ENCODE data around the gene DSTN.

DSTN gene

GRCh38 chr20:17569616-17570346, at the start of gene DSTN:
Gene DSTN (plus strand): TSS chr20:17570075. CDS start chr20:17570209, 134 bp downstream.
- DNase-seq (ENCODE audit: low read depth): peak; percentile 65

- no peak for DNase-seq (ENCODE audit: low read depth)
Observed at GRCh38 chr20:17520583-17520982, 49.3 kb upstream of the DSTN start.

GRCh38 chr20:17522528-17522927, 47.3 kb upstream of the DSTN start:
- DNase-seq (ENCODE audit: low read depth): no peak

DNA sequence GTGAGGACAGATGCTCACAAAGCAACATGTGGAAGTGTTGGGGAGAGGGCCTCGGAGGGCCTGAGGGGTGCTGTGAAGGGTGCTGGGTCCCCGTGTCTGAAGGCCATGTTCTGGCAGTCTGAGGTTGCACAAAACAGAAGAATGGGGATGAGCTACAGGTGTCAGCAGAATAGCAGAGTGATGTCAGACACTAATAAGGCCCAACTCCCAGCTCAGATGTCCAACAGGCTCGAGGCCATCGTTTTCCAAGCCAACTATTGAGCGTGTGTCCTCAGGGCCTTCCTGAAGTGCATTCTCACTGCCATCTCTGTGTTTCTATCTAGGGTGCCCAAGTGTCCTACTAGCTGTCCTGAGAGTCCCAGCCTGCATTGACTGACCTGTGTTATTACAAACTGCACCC, 46.5 kb upstream of the DSTN start:
- no peak for DNase-seq (ENCODE audit: low read depth)

- no peak for DNase-seq (ENCODE audit: low read depth)
Observed at GRCh38 chr20:17524560-17524959, 45.3 kb upstream of the DSTN start.

DNA sequence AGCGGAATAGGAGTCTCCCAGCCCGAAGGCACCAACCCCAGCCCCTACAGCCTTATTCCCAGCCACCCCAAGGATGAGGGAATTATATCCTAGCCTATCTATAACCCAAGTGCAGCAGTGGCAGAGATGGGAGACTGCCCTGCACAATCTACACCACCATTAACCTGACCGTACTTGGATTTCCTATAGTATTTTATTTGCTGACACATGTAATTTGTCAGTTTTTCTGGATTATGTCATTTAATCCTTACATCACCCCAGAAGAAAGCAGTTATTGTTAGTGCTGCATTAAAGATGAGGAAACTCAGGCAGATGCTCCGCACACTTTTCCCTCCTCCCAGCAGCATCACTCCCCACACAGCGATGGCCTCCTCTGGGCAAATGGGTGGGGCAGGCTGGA, 44.7 kb upstream of the DSTN start:
- no peak for DNase-seq (ENCODE audit: low read depth)

GRCh38 chr20:17525650-17526049, 44.2 kb upstream of the DSTN start:
- DNase-seq (ENCODE audit: low read depth): no peak

- no peak for DNase-seq (ENCODE audit: low read depth)
Observed at GRCh38 chr20:17529586-17529985, 40.3 kb upstream of the DSTN start.

GRCh38 chr20:17530153-17530552, 39.7 kb upstream of the DSTN start:
- DNase-seq (ENCODE audit: low read depth): no peak

DNA sequence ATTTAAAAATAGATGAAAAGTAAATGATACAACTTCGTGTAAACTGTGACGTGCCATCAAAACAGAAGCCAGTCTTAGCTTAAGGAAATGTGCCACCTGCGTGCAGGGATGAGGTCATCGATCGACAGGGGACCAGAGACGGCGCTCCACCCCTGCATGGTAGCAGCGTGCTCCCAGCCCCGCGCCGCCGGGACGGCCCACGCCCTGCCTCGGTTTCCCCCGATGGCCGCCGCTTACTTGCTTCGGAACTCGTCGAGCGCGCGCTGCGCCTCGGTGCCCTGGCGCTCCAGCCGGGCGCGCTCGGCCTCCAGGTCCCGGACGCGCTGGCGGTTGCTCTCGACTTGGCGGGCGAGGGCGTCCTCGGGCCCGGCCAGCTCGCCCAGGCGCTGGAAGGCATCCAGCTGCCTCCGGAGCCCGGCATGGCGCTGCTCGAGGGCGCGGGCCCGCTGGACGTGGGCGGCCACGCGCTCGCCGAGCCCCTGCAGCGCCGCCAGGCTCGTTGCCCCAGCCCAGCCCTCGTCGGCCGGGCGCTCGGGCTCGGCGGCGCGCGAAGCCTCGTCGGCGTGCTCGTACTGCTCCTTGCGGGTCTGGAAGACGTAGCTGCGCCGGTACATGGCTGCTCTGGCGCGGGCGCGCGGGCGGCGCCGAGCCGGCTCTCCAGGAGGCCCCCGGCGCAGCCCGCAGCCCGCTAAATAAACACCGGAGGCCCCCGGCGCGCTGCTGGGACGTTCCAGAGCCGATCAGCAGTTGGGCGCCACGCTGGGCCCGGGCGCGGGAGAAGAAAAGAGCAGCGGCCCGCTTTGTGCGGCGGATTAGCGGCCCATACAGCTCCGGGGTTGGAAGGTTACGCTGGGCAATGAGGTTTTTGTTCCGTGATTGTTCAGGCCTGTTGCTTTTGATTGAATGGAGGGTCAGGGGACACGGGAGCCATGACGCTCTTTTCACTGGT, 38.9 kb upstream of the DSTN start, which contains the start of gene BFSP1:
TSS of gene BFSP1 (minus strand) at position 664 of the 949 bp plus-strand sequence. CDS start at position 614, 50 bp downstream.
- DNase-seq (ENCODE audit: low read depth): no peak

DNA sequence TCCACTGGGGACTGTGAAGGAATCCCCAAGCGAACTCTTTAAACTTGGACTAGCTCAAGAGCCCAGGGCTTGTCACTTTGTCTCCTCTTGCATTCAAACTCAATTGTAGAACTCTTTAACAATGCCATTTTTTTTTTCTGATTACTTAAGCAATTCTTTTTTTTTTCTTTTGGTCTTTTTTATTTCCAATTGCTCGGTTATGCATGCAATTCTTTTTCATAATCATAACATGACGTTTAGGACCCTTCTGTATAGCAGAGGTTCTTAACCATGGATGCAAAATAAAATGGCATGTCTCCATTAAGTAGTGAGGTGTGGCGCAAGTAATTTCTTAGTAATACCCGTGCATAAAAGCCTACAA, 38.2 kb upstream of the DSTN start:
- no peak for DNase-seq (ENCODE audit: low read depth)

GRCh38 chr20:17533396-17533795, 36.5 kb upstream of the DSTN start:
- DNase-seq (ENCODE audit: low read depth): no peak

- DNase-seq (ENCODE audit: low read depth): no peak
Observed at GRCh38 chr20:17534077-17534476, 35.8 kb upstream of the DSTN start.

DNA sequence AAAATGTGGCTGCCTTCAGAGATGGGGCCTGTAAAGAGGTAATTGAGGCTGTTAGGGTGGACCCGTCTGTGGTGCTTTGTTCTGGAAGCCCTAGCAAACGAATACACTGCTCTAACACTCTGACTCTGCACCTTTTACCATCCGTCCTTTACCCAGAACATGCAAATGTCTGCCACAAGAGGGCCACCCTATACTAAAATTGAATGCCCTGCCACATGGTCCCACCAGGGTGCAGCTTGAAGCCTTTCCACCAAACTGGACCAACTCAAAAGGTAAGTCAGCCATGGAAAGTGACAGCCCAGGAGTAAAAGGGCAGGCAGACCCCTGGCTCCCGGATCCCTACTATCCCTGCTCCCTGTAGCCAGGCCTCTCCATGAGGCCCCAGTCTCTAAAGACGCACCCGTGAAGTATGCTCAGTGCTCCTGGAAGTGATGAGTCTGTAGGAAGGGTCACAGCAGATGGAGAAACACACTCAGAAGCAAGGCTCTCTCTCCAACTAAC, 32.9 kb upstream of the DSTN start:
- DNase-seq (ENCODE audit: low read depth): peak; percentile 36

DNA sequence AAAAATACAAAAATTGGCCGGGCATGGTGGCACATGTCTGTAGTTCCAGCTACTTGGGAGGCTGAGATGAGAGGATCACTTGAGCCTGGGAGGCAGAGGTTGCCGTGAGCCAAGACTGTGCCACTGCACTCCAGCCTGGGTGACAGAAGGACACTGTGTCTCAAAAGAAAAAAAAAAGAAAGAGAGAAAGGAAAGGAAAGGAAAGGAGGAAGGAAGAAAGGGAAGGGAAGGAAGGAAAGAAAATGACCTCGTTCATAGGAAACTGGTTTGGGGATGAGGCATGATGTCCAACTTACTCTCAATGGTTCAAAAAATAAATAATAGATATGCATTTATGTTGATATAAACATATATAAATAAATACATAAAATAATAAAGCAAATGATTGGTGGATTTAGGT, 31.9 kb upstream of the DSTN start:
- no peak for DNase-seq (ENCODE audit: low read depth)

GRCh38 chr20:17538517-17539170, 31.2 kb upstream of the DSTN start:
- DNase-seq (ENCODE audit: low read depth): no peak

- DNase-seq (ENCODE audit: low read depth): no peak
Observed at GRCh38 chr20:17541596-17541995, 28.3 kb upstream of the DSTN start.

DNA sequence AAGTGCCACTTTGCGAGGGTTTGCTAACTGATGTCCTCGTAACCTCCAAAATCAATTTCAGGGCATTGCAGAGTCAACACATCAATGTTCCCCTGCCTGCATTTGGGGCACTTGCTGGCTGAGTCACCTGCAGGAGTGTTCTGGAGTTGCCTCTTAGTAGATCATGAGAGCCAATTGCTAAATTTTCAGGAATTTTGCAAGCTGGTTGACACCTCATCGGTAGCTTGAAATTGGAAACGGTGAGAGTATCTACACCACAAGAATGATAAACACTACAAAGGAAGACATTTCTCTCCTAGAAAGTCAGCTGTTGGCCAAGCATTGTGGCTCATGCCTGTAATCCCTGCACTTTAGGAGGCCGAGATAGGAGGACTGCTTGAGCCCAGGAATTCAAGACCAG, 27.9 kb upstream of the DSTN start:
- no peak for DNase-seq (ENCODE audit: low read depth)

- DNase-seq (ENCODE audit: low read depth): no peak
Observed at GRCh38 chr20:17542481-17542880, 27.4 kb upstream of the DSTN start.

GRCh38 chr20:17542993-17543412, 26.9 kb upstream of the DSTN start:
- DNase-seq (ENCODE audit: low read depth): no peak

- no peak for DNase-seq (ENCODE audit: low read depth)
Observed at GRCh38 chr20:17543531-17544131, 26.2 kb upstream of the DSTN start.

GRCh38 chr20:17545127-17545526, 24.7 kb upstream of the DSTN start:
- no peak for DNase-seq (ENCODE audit: low read depth)

Measured in stimulated activated CD8-positive, alpha-beta memory T cell treated with anti-CD3 and anti-CD28 coated beads, Interleukin-15, amount 100 ng/mL, for 1 hour (primary cell).